GM18499 (cell line): ENCODE measurements around the gene TSC22D2.

Experiments
- ATAC-seq: cut with Tn5 transposase; IDR thresholded peaks from one replicate; pipeline ENCODE4 v1.9.1; 2021; ENCODE audit warnings: moderate number of reproducible peaks; ENCODE audit not compliant: insufficient read depth, unreplicated experiment

The TSC22D2 gene

GRCh38 chr3:150410311-150411105 is 2.4 kb downstream of the TSC22D2 start:
- no peak for ATAC-seq

- ATAC-seq: no peak
Observed at GRCh38 chr3:150411106-150411460, 3.0 kb downstream of the TSC22D2 start.

- no peak for ATAC-seq
Observed at GRCh38 chr3:150411546-150411945, 3.4 kb downstream of the TSC22D2 start.

GRCh38 chr3:150411976-150412375 is 3.9 kb downstream of the TSC22D2 start:
- no peak for ATAC-seq

GRCh38 chr3:150412561-150413231 is 4.6 kb downstream of the TSC22D2 start:
- ATAC-seq: no peak

- no peak for ATAC-seq
Observed at GRCh38 chr3:150414258-150414657, 6.2 kb downstream of the TSC22D2 start.

- no peak for ATAC-seq
Observed at GRCh38 chr3:150414959-150415358, 6.9 kb downstream of the TSC22D2 start.

- no peak for ATAC-seq
Observed at GRCh38 chr3:150419076-150419868, 11.2 kb downstream of the TSC22D2 start.

GRCh38 chr3:150419959-150420358 is 11.9 kb downstream of the TSC22D2 start:
- ATAC-seq: no peak

GRCh38 chr3:150421256-150421655 is 13.2 kb downstream of the TSC22D2 start:
- ATAC-seq: no peak

GRCh38 chr3:150421799-150422548 is 13.9 kb downstream of the TSC22D2 start:
- no peak for ATAC-seq

GRCh38 chr3:150422907-150423306 is 14.8 kb downstream of the TSC22D2 start:
- ATAC-seq: no peak

GRCh38 chr3:150423761-150424160 is 15.7 kb downstream of the TSC22D2 start:
- ATAC-seq: no peak

- ATAC-seq: no peak
Observed at GRCh38 chr3:150426292-150426691, 18.2 kb downstream of the TSC22D2 start.

GRCh38 chr3:150428562-150428961 is 20.5 kb downstream of the TSC22D2 start:
- ATAC-seq: no peak

GRCh38 chr3:150429767-150430671 is 21.9 kb downstream of the TSC22D2 start:
- ATAC-seq: no peak

- ATAC-seq: no peak
Observed at GRCh38 chr3:150433347-150433746, 25.2 kb downstream of the TSC22D2 start.

- ATAC-seq: no peak
Observed at GRCh38 chr3:150434234-150434633, 26.1 kb downstream of the TSC22D2 start.

- no peak for ATAC-seq
Observed at GRCh38 chr3:150436161-150436560, 28.1 kb downstream of the TSC22D2 start.
